Naive thymus-derived CD4-positive, alpha-beta T cell (primary cell): ENCODE results near the gene KAT7. TPM values are rescaled to one million over a fixed set of nuclear protein-coding genes. Genes with fewer than 3 reads are reported as not detected.

ENCODE experiments used
- ATAC-seq: fragments of 150-1000 bp; cut with Tn5 transposase; 2 replicates; pipeline ENCODE4 v1.10.0; 2021; ENCODE audit warnings: mild to moderate bottlenecking, moderate library complexity
- CTCF ChIA-PET: fragments of 350-600 bp; sonication (Branson Sonifier 250); formaldehyde crosslinking; loops from one replicate; lab custom pipeline; 2021; ENCODE audit warnings: antibody characterized with exemption; lab: Charles Lee
- POLR2A ChIA-PET: fragments of 350-600 bp; sonication (Branson Sonifier 250); formaldehyde crosslinking; loops from one replicate; lab custom pipeline; 2021; ENCODE audit warnings: antibody characterized with exemption, inconsistent platforms; lab: Charles Lee
- DNase-seq, 9 donors: peaks; one replicate each; pipeline versions ENCODE4 v3.0.0 to v3.0.0-alpha.2; 2020 to 2022; ENCODE audit warnings: mixed read lengths in 1 of 9
- H3K27ac ChIP-seq: one replicate; pipeline ENCODE4 v1.7.0; 2013; ENCODE audit warnings: mild to moderate bottlenecking, low read depth, low read length, moderate library complexity
- H3K27me3 ChIP-seq, 2 donors: one replicate each; pipeline ENCODE4 v1.7.0; 2013; ENCODE audit warnings: low read length in 2 of 2, mild to moderate bottlenecking in 2 of 2, moderate library complexity in 2 of 2; ENCODE audit not compliant: control insufficient read depth in 2 of 2, insufficient read depth in 2 of 2
- H3K36me3 ChIP-seq, 3 experiments: 1 replicate in 2 of 3; 2 replicates in 1 of 3; pipeline ENCODE4 v1.7.0; 2013; ENCODE audit warnings: low read length in 3 of 3, mild to moderate bottlenecking in 3 of 3, moderate library complexity in 1 of 3; ENCODE audit not compliant: insufficient read depth in 3 of 3, control insufficient read depth in 2 of 3
- H3K4me1 ChIP-seq, 2 donors: one replicate each; pipeline ENCODE4 v1.7.0; 2013; ENCODE audit warnings: low read length in 2 of 2, mild to moderate bottlenecking in 2 of 2, moderate library complexity in 1 of 2; ENCODE audit not compliant: control insufficient read depth in 2 of 2, insufficient read depth in 2 of 2
- H3K4me3 ChIP-seq: 2 replicates; pipeline ENCODE4 v1.7.0; 2013; ENCODE audit warnings: mild to moderate bottlenecking, low read length
- H3K9me3 ChIP-seq, 3 experiments: 1 replicate in 2 of 3; 2 replicates in 1 of 3; pipeline ENCODE4 v1.7.0; 2013; ENCODE audit warnings: low read length in 3 of 3; ENCODE audit not compliant: control insufficient read depth in 2 of 3
- H3K27ac Mint-ChIP-seq, 9 donors: one replicate each; pipeline ENCODE4 v1.8.0; 2020 to 2022; ENCODE audit warnings: mixed read lengths in 9 of 9, mild to moderate bottlenecking in 8 of 9, moderate library complexity in 5 of 9, inconsistent platforms in 2 of 9
- H3K27me3 Mint-ChIP-seq, 5 donors: one replicate each; pipeline ENCODE4 v1.8.0; 2021 to 2022; ENCODE audit warnings: mixed read lengths in 5 of 5, mild to moderate bottlenecking in 1 of 5
- H3K36me3 Mint-ChIP-seq, 5 donors: one replicate each; pipeline ENCODE4 v1.8.0; 2020 to 2022; ENCODE audit warnings: mixed read lengths in 5 of 5, mild to moderate bottlenecking in 3 of 5, inconsistent platforms in 1 of 5
- H3K4me1 Mint-ChIP-seq, 7 donors: one replicate each; pipeline ENCODE4 v1.8.0; 2020 to 2022; ENCODE audit warnings: mixed read lengths in 7 of 7, mild to moderate bottlenecking in 3 of 7, inconsistent platforms in 1 of 7
- H3K4me3 Mint-ChIP-seq, 10 donors: one replicate each; pipeline ENCODE4 v1.8.0; 2020 to 2022; ENCODE audit warnings: mild to moderate bottlenecking in 10 of 10, mixed read lengths in 10 of 10, moderate library complexity in 6 of 10, inconsistent platforms in 2 of 10
- H3K9me3 Mint-ChIP-seq, 11 donors: one replicate each; pipeline ENCODE4 v1.8.0; 2020 to 2022; ENCODE audit warnings: mixed read lengths in 11 of 11, mild to moderate bottlenecking in 4 of 11, inconsistent platforms in 1 of 11, moderate library complexity in 1 of 11
- intact Hi-C, 2 donors: fragments of 100-400 bp; cut with micrococcal nuclease; formaldehyde crosslinking; loops; one replicate each; pipeline ENCODE4 v1.15.1; 2023
- polyA plus RNA-seq, 2 donors: library from polyadenylated mRNA; unstranded; fragments of 300-500 nt; fragmentation: Illumina TruSeq; gene quantifications; one replicate each; pipeline ENCODE4 v1.2.3, GENCODE V29; 2021
- total RNA-seq, 6 experiments: library from RNA in 5 of 6; stranded (reverse) in 5 of 6; gene quantifications; 1 replicate in 5 of 6; 2 replicates in 1 of 6; pipeline ENCODE4 v1.2.3 and lab custom pipeline; 2021 to 2026

The KAT7 gene
- total and polyA plus RNA-seq, 7 experiments from 2014 or later, result 39.2 to 195 (median 125) TPM

DNA sequence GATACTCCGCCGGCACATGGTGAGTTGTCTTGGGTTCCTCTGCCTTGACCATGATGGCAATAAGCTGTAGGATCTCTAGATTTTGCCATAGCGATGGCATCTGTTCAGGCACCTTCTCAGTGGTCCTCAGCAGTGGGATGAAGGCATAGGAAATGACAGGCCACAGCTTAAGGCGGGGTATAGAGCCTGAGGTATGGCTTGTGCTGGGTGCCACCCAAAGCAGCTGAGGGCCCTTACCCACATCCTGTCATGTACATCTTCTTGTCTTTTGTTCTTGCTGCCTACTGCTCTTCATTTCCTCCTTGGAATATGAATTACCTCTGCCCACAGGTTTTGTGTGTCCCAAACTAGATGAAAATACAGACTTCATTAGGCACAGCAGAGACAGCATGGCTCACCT, 29.5 kb downstream of the KAT7 start:
- POLR2A ChIA-PET, result interaction anchor here (0.6 to 2.4 kb wide), 14 partner anchors 8 to 1522 kb away, joined by 3 to 11 read pairs (median 4); partner anchors contain the start of genes FAM117A, KAT7 and SLC35B1
- Mint-ChIP-seq H3K4me1 (peaks cover 35 to 97% (median 88%) of the 10 kb centered on the region in 7 donors), H3K36me3 (peaks cover 19 to 57% (median 43%) of the 10 kb centered on the region in 5 donors), H3K4me3 (peak overlapping the region; percentile 66 to 92 (median 83)), H3K9me3 (no peaks in the 10 kb centered on the region), H3K27me3 (no peaks in the 10 kb centered on the region), H3K27ac (peak overlapping the region; percentile 91 to 99 (median 96))
- DNase-seq, result peak in 8 of 9 donors; percentile 24 to 83 (median 79)
- H3K27ac ChIP-seq, result peak overlapping the region; percentile 73
- H3K4me3 ChIP-seq, result peak overlapping the region; percentile 37
- peaks cover 40 to 75% of the 10 kb centered on the region in 2 donors for H3K4me1 ChIP-seq
- intact Hi-C loops, result loop anchor here in 1 of 2 donors (1.0 to 5.0 kb wide), 4 partner anchors 29 to 456 kb away; partner anchors contain the start of gene ZNF652
- no peaks in the 10 kb centered on the region for H3K27me3 ChIP-seq
- no peaks in the 10 kb centered on the region for H3K9me3 ChIP-seq
- CTCF ChIA-PET, result interaction anchor here (0.7 to 1.2 kb wide), 5 partner anchors 20 to 409 kb away, joined by 3 to 4 read pairs (median 3); no protein-coding TSS in a partner anchor
- ATAC-seq, result peak; percentile 98
- peaks cover 8 to 52% (median 13%) of the 10 kb centered on the region in 3 experiments for H3K36me3 ChIP-seq

DNA sequence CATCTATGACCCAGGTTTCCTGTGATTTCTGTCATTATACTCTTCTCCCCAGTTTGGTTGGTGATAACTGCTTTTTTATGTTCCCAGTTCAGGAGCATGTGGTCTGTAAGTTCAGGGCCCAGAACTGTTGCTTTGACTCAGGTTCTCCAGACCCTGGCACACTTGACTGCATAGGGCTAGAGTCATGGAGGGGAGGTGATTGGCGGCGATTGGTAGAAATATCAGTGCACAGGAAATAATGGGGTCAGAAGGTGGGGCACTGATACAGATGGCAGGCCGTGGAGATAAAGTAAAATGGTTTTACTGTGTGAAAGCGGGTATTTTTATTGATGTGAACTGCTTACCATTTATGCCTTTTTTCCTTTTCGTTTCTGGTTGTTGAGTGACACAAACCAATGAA, 30.7 kb downstream of the KAT7 start:
- Mint-ChIP-seq H3K9me3 (no peaks in the 10 kb centered on the region), H3K27me3 (no peaks in the 10 kb centered on the region), H3K4me1 (peaks cover 35 to 86% (median 78%) of the 10 kb centered on the region in 7 donors), H3K36me3 (peaks cover 17 to 56% (median 42%) of the 10 kb centered on the region in 5 donors), H3K4me3 (peak overlapping the region; percentile 14 to 90 (median 77)), H3K27ac (peak overlapping the region; percentile 91 to 99 (median 96))
- Histone ChIP-seq H3K36me3 (peaks cover 17 to 52% (median 25%) of the 10 kb centered on the region in 3 experiments), H3K4me1 (peaks cover 40 to 75% of the 10 kb centered on the region in 2 donors), H3K4me3 (no peak overlapping the region), H3K27me3 (no peaks in the 10 kb centered on the region), H3K9me3 (no peaks in the 10 kb centered on the region), H3K27ac (peak overlapping the region; percentile 73)
- CTCF ChIA-PET, result interaction anchor here (0.6 kb wide), 1 partner anchor 23 kb away, joined by 3 read pairs; no protein-coding TSS in a partner anchor
- ATAC-seq (no peak), DNase-seq (no peak)
- POLR2A ChIA-PET, result interaction anchor here (2.3 to 2.4 kb wide), 2 partner anchors 31 to 33 kb away, joined by 9 to 11 read pairs; partner anchors contain the start of gene KAT7
- intact Hi-C loops, result loop anchor here in 1 of 2 donors (5.0 kb wide), 1 partner anchor 457 kb away; the partner anchor contains the start of gene ZNF652

DNA sequence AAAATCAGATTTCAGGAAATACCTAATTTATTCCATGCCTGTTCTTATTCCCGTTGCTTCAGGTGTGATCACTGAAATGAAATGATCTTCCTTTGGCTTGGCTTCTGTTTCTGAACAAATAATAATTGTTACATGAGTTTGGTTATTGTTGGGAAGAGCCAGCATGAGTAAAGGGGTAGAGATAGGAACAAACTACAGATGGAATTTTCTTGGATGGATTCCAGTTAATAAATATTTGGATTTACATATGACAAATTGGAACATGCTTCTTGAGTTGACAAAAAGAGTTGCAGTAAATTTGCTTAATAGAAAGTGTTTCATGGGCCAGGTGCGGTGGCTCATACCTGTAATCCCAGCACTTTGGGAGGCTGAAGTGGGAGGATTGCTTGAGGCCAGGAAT, 31.2 kb downstream of the KAT7 start:
- Mint-ChIP-seq H3K4me3 (peak overlapping the region in 4 of 10 donors; percentile 70 to 85 (median 77)), H3K27ac (peak overlapping the region in 8 of 9 donors; percentile 83 to 99 (median 92))
- H3K27ac ChIP-seq, result peak overlapping the region; percentile 73

DNA sequence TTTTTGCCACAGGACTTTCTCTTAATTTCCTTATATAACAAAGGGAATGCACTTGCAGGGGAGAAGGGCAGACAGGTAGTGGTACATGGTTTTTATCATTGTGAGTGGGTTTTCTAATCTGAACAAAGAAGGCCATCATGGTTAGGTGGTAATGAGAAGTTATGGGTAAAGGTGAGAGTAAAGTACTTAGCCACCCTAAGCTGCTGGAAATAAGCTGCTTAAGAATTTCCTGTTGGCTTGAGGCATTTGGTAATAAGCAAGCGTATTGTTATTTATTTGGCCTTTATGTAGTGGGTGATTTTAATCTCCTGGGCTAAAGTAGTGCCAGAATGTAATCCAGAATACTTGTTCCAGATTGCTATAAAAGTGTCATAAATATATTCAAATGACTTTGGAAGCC, 32.3 kb downstream of the KAT7 start:
- H3K4me3 Mint-ChIP-seq, result peak overlapping the region in 9 of 10 donors; percentile 4 to 82 (median 57)
- Histone ChIP-seq H3K27ac (peak overlapping the region; percentile 46), H3K4me1 (peaks cover 40 to 63% of the 10 kb centered on the region in 2 donors), H3K36me3 (peaks cover 17 to 54% (median 29%) of the 10 kb centered on the region in 3 experiments), H3K9me3 (no peaks in the 10 kb centered on the region), H3K4me3 (no peak overlapping the region), H3K27me3 (no peaks in the 10 kb centered on the region)
- peaks cover 19 to 55% (median 40%) of the 10 kb centered on the region in 5 donors for H3K36me3 Mint-ChIP-seq
- H3K27ac Mint-ChIP-seq, result peak overlapping the region; percentile 56 to 99 (median 91)
- intact Hi-C loops, result no loop called here
- ChIA-PET CTCF (interaction anchor here (0.6 to 0.9 kb wide), 3 partner anchors 13 to 56 kb away, joined by 3 to 4 read pairs (median 3); no protein-coding TSS in a partner anchor), POLR2A (interaction anchor here (0.6 to 1.8 kb wide), 8 partner anchors 9 to 133 kb away, joined by 3 to 10 read pairs (median 5); partner anchors contain the start of genes FAM117A and KAT7)
- ATAC-seq, result no peak
- peaks cover 28 to 75% (median 62%) of the 10 kb centered on the region in 7 donors for H3K4me1 Mint-ChIP-seq
- no peaks in the 10 kb centered on the region for H3K9me3 Mint-ChIP-seq
- H3K27me3 Mint-ChIP-seq, result no peaks in the 10 kb centered on the region
- DNase-seq, result no peak

More for the DNA sequence above, 31.2 kb downstream of the KAT7 start:
- POLR2A ChIA-PET, result interaction anchor here (1.2 to 1.8 kb wide), 3 partner anchors 10 to 55 kb away, joined by 4 to 7 read pairs (median 6); partner anchors contain the start of genes FAM117A and KAT7
- Mint-ChIP-seq H3K36me3 (peaks cover 17 to 54% (median 37%) of the 10 kb centered on the region in 5 donors), H3K4me1 (peaks cover 34 to 81% (median 73%) of the 10 kb centered on the region in 7 donors), H3K27me3 (no peaks in the 10 kb centered on the region), H3K9me3 (no peaks in the 10 kb centered on the region)
- no peaks in the 10 kb centered on the region for H3K9me3 ChIP-seq
- CTCF ChIA-PET, result interaction anchor here (0.6 to 1.0 kb wide), 5 partner anchors 14 to 154 kb away, joined by 3 read pairs; no protein-coding TSS in a partner anchor
- H3K4me3 ChIP-seq, result no peak overlapping the region
- ATAC-seq, result no peak
- DNase-seq, result no peak
- intact Hi-C loops, result loop anchor here in 1 of 2 donors (5.0 kb wide), 1 partner anchor 457 kb away; the partner anchor contains the start of gene ZNF652
- H3K27me3 ChIP-seq, result no peaks in the 10 kb centered on the region
- peaks cover 15 to 52% (median 27%) of the 10 kb centered on the region in 3 experiments for H3K36me3 ChIP-seq
- H3K4me1 ChIP-seq, result peaks cover 40 to 74% of the 10 kb centered on the region in 2 donors

DNA sequence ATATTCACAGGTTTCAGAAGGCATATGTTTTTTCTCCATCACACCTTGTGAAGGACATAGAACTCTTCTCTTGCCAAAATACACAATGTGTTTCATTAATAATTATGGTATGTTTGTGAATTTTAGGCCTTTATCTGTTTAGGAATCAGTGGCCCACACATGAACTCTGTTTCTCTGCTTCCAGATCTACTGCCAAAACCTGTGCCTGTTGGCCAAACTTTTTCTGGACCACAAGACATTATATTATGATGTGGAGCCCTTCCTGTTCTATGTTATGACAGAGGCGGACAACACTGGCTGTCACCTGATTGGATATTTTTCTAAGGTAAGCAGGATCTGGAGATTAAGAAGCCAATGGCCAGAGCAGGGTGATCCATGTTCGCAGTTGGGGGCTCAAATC, 33.0 kb downstream of the KAT7 start:
- Mint-ChIP-seq H3K9me3 (no peaks in the 10 kb centered on the region), H3K27me3 (no peaks in the 10 kb centered on the region), H3K27ac (peak overlapping the region; percentile 16 to 99 (median 91)), H3K36me3 (peaks cover 22 to 57% (median 44%) of the 10 kb centered on the region in 5 donors), H3K4me1 (peaks cover 26 to 72% (median 55%) of the 10 kb centered on the region in 7 donors), H3K4me3 (peak overlapping the region in 9 of 10 donors; percentile 25 to 82 (median 57))
- intact Hi-C loops, result no loop called here
- ATAC-seq (no peak), DNase-seq (no peak)
- Histone ChIP-seq H3K36me3 (peaks cover 24 to 54% (median 32%) of the 10 kb centered on the region in 3 experiments), H3K27ac (peak overlapping the region; percentile 46), H3K9me3 (no peaks in the 10 kb centered on the region), H3K4me3 (no peak overlapping the region), H3K4me1 (peaks cover 40 to 56% of the 10 kb centered on the region in 2 donors), H3K27me3 (no peaks in the 10 kb centered on the region)
- ChIA-PET CTCF (interaction anchor here (0.6 kb wide), 2 partner anchors 10 to 27 kb away, joined by 3 to 7 read pairs; no protein-coding TSS in a partner anchor), POLR2A (interaction anchor here (0.6 to 1.8 kb wide), 10 partner anchors 9 to 232 kb away, joined by 3 to 7 read pairs (median 4); partner anchors contain the start of genes FAM117A and KAT7)

DNA sequence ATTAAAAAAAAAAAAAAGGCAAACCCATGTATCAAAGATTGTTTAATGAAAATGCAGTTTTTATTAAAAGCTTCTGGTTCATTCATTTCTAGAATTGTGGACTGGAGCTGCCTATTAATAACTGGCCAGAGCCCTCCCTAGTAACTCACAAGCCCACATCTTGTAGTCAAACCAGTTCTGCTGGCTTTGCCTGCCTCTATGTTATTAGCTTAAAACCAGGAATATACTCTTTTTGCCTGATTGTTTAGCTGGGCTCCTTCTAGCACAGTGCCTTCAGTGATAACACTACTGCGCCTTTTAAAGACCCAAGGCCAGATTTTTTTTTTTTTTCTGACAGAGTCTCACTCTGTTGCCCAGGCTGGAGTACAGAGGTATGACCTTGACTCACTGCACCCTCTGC, 33.4 kb downstream of the KAT7 start:
- H3K4me3 Mint-ChIP-seq, result peak overlapping the region in 2 of 10 donors; percentile 78 to 82
- H3K4me1 ChIP-seq, result peaks cover 36 to 51% of the 10 kb centered on the region in 2 donors
- intact Hi-C loops, result no loop called here

More for the DNA sequence above, 33.4 kb downstream of the KAT7 start:
- H3K9me3 ChIP-seq, result no peaks in the 10 kb centered on the region
- Mint-ChIP-seq H3K36me3 (peaks cover 22 to 54% (median 41%) of the 10 kb centered on the region in 5 donors), H3K27ac (peak overlapping the region in 8 of 9 donors; percentile 83 to 99 (median 92)), H3K4me1 (peaks cover 26 to 68% (median 50%) of the 10 kb centered on the region in 7 donors), H3K27me3 (no peaks in the 10 kb centered on the region), H3K9me3 (no peaks in the 10 kb centered on the region)
- no peak overlapping the region for H3K27ac ChIP-seq
- POLR2A ChIA-PET, result interaction anchor here (0.6 to 1.7 kb wide), 7 partner anchors 8 to 300 kb away, joined by 3 to 4 read pairs (median 3); no protein-coding TSS in a partner anchor
- H3K4me3 ChIP-seq, result no peak overlapping the region
- ATAC-seq, result no peak
- DNase-seq, result no peak
- H3K27me3 ChIP-seq, result no peaks in the 10 kb centered on the region
- H3K36me3 ChIP-seq, result peaks cover 25 to 59% (median 37%) of the 10 kb centered on the region in 3 experiments
- CTCF ChIA-PET, result interaction anchor here (0.6 to 0.9 kb wide), 3 partner anchors 9 to 28 kb away, joined by 3 to 7 read pairs (median 3); no protein-coding TSS in a partner anchor
